IPS-20b (cell line): ENCODE measurements around the gene DECR2.
"Not testable (repeated sequence)": the region's sequence is repeated elsewhere in the genome, so short reads cannot be mapped to it uniquely, and the experiment has no call there.

ENCODE experiments used
- H3K27ac ChIP-seq: one replicate; pipeline ENCODE4 v1.5.1; 2013; ENCODE audit warnings: low read length
- H3K27me3 ChIP-seq: 2 replicates; pipeline ENCODE4 v1.6.1; 2013; ENCODE audit warnings: mild to moderate bottlenecking, low read length, inconsistent platforms; ENCODE audit not compliant: insufficient read depth
- H3K36me3 ChIP-seq: 2 replicates; pipeline ENCODE4 v1.6.1; 2013; ENCODE audit warnings: low read depth, mild to moderate bottlenecking, inconsistent platforms, low read length, moderate library complexity; ENCODE audit not compliant: insufficient read depth
- H3K4me1 ChIP-seq: 2 replicates; pipeline ENCODE4 v1.6.1; 2013; ENCODE audit warnings: mild to moderate bottlenecking, control low read depth, inconsistent platforms, low read length, moderate library complexity; ENCODE audit not compliant: insufficient read depth
- H3K4me3 ChIP-seq: 2 replicates; pipeline ENCODE4 v1.5.1; 2013; ENCODE audit warnings: mild to moderate bottlenecking, low read length, inconsistent platforms
- H3K9ac ChIP-seq: 2 replicates; pipeline ENCODE4 v1.6.1; 2013; ENCODE audit warnings: low read depth, mild to moderate bottlenecking, inconsistent platforms, low read length, moderate library complexity
- H3K9me3 ChIP-seq: 2 replicates; pipeline ENCODE4 v1.6.1; 2013; ENCODE audit warnings: mild to moderate bottlenecking, low read depth, low read length, inconsistent platforms; ENCODE audit not compliant: insufficient read depth

Gene DECR2

GRCh38 chr16:376817-377418 is 24.8 kb upstream of the DECR2 start:
- Histone ChIP-seq H3K9me3 (no peaks in the 10 kb centered on the region), H3K4me3 (no peak overlapping the region), H3K9ac (no peak overlapping the region), H3K27ac (no peak overlapping the region), H3K4me1 (peaks cover 13% of the 10 kb centered on the region; the same call in 1 of the 2 replicates), H3K36me3 (peaks cover 49% of the 10 kb centered on the region), H3K27me3 (no peaks in the 10 kb centered on the region)

GRCh38 chr16:377419-377951 is 24.2 kb upstream of the DECR2 start:
- no peak overlapping the region for H3K9ac ChIP-seq
- H3K27me3 ChIP-seq: peaks cover 4% of the 10 kb centered on the region
- no peaks in the 10 kb centered on the region for H3K9me3 ChIP-seq
- H3K4me3 ChIP-seq: no peak overlapping the region
- no peak overlapping the region for H3K27ac ChIP-seq
- peaks cover 44% of the 10 kb centered on the region for H3K36me3 ChIP-seq
- peaks cover 13% of the 10 kb centered on the region; the same call in 1 of the 2 replicates for H3K4me1 ChIP-seq

GRCh38 chr16:378113-378820 is 23.4 kb upstream of the DECR2 start:
- H3K27ac ChIP-seq, H3K9ac ChIP-seq: not testable (repeated sequence)

GRCh38 chr16:378821-379182 is 22.9 kb upstream of the DECR2 start:
- Histone ChIP-seq H3K9ac (no peak overlapping the region; the same call in 1 of the 2 replicates), H3K4me3 (peak overlapping the region; percentile 26; the same call in 1 of the 2 replicates)

More at GRCh38 chr16:378113-378820, 23.4 kb upstream of the DECR2 start:
- H3K36me3 ChIP-seq: peaks cover 36% of the 10 kb centered on the region
- H3K9me3 ChIP-seq: not testable (repeated sequence)
- H3K27me3 ChIP-seq: peaks cover 10% of the 10 kb centered on the region
- H3K4me1 ChIP-seq: peaks cover 15% of the 10 kb centered on the region; the same call in 1 of the 2 replicates
- peak overlapping the region; percentile 26; the same call in 1 of the 2 replicates for H3K4me3 ChIP-seq

GRCh38 chr16:379183-379960 is 22.3 kb upstream of the DECR2 start:
- Histone ChIP-seq H3K27ac (no peak overlapping the region), H3K4me3 (peak overlapping the region; percentile 84; the same call in 1 of the 2 replicates), H3K4me1 (peaks cover 22% of the 10 kb centered on the region; the same call in 1 of the 2 replicates), H3K9ac (peak overlapping the region; percentile 51; the same call in 1 of the 2 replicates), H3K36me3 (peaks cover 25% of the 10 kb centered on the region), H3K27me3 (peaks cover 15% of the 10 kb centered on the region), H3K9me3 (no peaks in the 10 kb centered on the region)

More at GRCh38 chr16:378821-379182, 22.9 kb upstream of the DECR2 start:
- Histone ChIP-seq H3K4me1 (peaks cover 17% of the 10 kb centered on the region; the same call in 1 of the 2 replicates), H3K27ac (no peak overlapping the region), H3K36me3 (peaks cover 30% of the 10 kb centered on the region), H3K27me3 (peaks cover 15% of the 10 kb centered on the region), H3K9me3 (no peaks in the 10 kb centered on the region)

- Histone ChIP-seq H3K27me3 (peaks cover 15% of the 10 kb centered on the region), H3K36me3 (peaks cover 17% of the 10 kb centered on the region), H3K9ac (peak overlapping the region; percentile 80; the same call in 1 of the 2 replicates), H3K4me1 (peaks cover 22% of the 10 kb centered on the region; the same call in 1 of the 2 replicates), H3K27ac (no peak overlapping the region), H3K9me3 (no peaks in the 10 kb centered on the region), H3K4me3 (peak overlapping the region; percentile 84; the same call in 1 of the 2 replicates)
These were observed 21.5 kb upstream of the DECR2 start for GRCh38 chr16:379961-380761.

GRCh38 chr16:380762-381011 is 21.0 kb upstream of the DECR2 start:
- Histone ChIP-seq H3K4me1 (peaks cover 22% of the 10 kb centered on the region; the same call in 1 of the 2 replicates), H3K4me3 (peak overlapping the region; percentile 84), H3K27ac (peak overlapping the region; percentile 47), H3K9me3 (no peaks in the 10 kb centered on the region), H3K27me3 (peaks cover 15% of the 10 kb centered on the region), H3K9ac (peak overlapping the region; percentile 80; the same call in 1 of the 2 replicates), H3K36me3 (peaks cover 15% of the 10 kb centered on the region)

GRCh38 chr16:381012-381788 is 20.5 kb upstream of the DECR2 start:
- Histone ChIP-seq H3K27me3 (peaks cover 15% of the 10 kb centered on the region), H3K9me3 (no peaks in the 10 kb centered on the region), H3K36me3 (peaks cover 11% of the 10 kb centered on the region), H3K4me1 (peaks cover 22% of the 10 kb centered on the region; the same call in 1 of the 2 replicates), H3K9ac (peak overlapping the region; percentile 80; the same call in 1 of the 2 replicates), H3K4me3 (peak overlapping the region; percentile 84), H3K27ac (peak overlapping the region; percentile 47)

GRCh38 chr16:381789-382717 is 19.6 kb upstream of the DECR2 start, which contains the start of gene PGAP6:
Gene PGAP6 (minus strand): TSS chr16:381978. CDS start chr16:381821, 157 bp downstream.
- Histone ChIP-seq H3K4me3 (peak within 1 kb of the TSS; percentile 85), H3K36me3 (peaks cover 3% of the 10 kb centered on the region; the same call in 1 of the 2 replicates), H3K4me1 (peaks cover 22% of the 10 kb centered on the region; the same call in 1 of the 2 replicates), H3K27me3 (peaks cover 15% of the 10 kb centered on the region), H3K9me3 (no peaks in the 10 kb centered on the region), H3K27ac (peak within 1 kb of the TSS; percentile 47), H3K9ac (peak within 1 kb of the TSS; percentile 80; the same call in 1 of the 2 replicates)
